Measurements from ENCODE around the gene VIPR1. TPM values are rescaled to one million over a fixed set of nuclear protein-coding genes. Genes with fewer than 3 reads are reported as not detected.

Gene VIPR1
- total and polyA plus RNA-seq, 4 experiments from 2014 or later, result 23.1 to 104 (median 62.0) TPM

DNA sequence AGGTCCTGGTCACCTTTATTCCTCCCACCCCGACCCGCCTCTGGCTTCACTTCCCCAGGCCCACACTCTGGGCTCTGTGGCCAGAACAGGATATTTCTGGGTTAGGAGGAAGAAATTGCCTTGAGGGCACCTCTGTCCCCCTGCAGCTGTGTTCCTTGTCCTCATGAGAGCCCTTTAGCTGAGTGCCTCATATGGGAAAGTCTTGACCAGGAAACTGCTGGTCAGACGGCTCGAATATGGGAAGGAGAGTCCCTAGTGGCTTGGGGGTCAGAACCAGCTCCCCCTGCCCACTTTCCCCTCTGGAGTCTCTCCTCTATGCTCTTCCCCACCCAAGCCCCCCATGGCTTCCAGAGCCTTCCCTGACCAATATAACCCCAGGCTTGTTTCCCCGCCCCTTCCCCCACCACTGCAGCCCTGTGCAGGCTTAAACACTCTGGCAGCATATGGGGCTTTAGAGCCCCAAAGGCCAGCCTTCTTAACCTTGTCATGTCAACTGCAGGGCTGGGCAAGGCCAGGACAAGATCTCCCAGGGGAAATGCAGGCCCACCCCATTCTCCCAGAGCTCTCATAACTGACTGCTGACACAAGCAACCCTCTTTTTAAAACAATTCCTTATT, 42.9 kb downstream of the VIPR1 start:
- no peak for DNase-seq
- Mint-ChIP-seq H3K4me1 (peaks cover 4 to 23% (median 10%) of the 10 kb centered on the region in 4 donors), H3K36me3 (peaks cover 14 to 28% of the 10 kb centered on the region in 2 donors), H3K27me3 (no peaks in the 10 kb centered on the region), H3K27ac (peak overlapping the region in 1 of 7 donors; percentile 34), H3K9me3 (no peaks in the 10 kb centered on the region), H3K4me3 (no peak overlapping the region)
- no peak overlapping the region for H3K27ac ChIP-seq (ENCODE audit: low read depth, low read length)
- peaks cover under 1% of the 10 kb centered on the region for H3K4me1 ChIP-seq (ENCODE audit: insufficient read depth, low read length)
- no peaks in the 10 kb centered on the region for H3K27me3 ChIP-seq (ENCODE audit: insufficient read depth, low read length)
- POLR2A ChIA-PET (ENCODE audit: partially characterized antibody), result interaction anchor here (0.5 to 2.2 kb wide), 2 partner anchors 24 to 43 kb away, joined by 3 to 11 read pairs; partner anchors contain the start of gene VIPR1
- H3K9me3 ChIP-seq (ENCODE audit: control insufficient read depth in 1 of 2, low read length in 2 of 2), result no peaks in the 10 kb centered on the region
- no peak overlapping the region for H3K4me3 ChIP-seq (ENCODE audit: low read length in 2 of 2)
- CTCF ChIA-PET (ENCODE audit: partially characterized antibody), result interaction anchor here (0.9 to 50.4 kb wide), 6 partner anchors 2 to 202 kb away, joined by 3 to 1823 read pairs (median 6); partner anchors contain the start of gene VIPR1
- H3K36me3 ChIP-seq (ENCODE audit: insufficient read depth, low read length), result no peaks in the 10 kb centered on the region
- intact Hi-C loops (cut with micrococcal nuclease), result no loop called here

DNA sequence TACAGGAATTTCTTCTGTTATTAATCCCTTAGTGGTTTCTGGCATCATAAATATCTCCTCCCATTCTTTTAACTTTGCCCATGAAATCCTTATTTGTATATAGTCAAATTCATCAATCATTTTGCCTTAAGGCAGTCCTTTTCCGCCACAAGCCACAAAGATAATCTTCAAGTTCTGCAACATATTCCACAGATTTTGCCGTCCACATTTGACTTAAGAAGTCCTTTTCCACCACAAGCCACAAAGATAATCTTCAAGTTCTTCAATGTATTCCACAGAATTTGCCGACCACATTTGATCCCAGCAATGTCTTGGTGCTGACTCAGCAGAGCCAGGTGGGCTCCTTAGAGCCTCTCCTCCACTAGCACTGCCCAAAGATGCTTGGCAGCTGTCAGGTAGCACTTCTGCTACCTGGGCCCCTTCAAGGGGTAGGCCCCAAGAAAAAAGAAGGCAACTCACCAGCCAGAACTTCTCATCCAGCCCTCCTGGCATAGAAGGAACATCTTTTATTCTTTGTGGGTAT, 44.3 kb downstream of the VIPR1 start:
- no peak overlapping the region for H3K27ac ChIP-seq (ENCODE audit: low read depth, low read length)
- no peak overlapping the region for H3K4me3 Mint-ChIP-seq
- H3K9me3 ChIP-seq (ENCODE audit: control insufficient read depth in 1 of 2, low read length in 2 of 2), result no peaks in the 10 kb centered on the region
- intact Hi-C loops (cut with micrococcal nuclease), result loop anchor here (1.0 kb wide), 1 partner anchor 10 kb away; no protein-coding TSS in a partner anchor
- ChIA-PET CTCF (ENCODE audit: partially characterized antibody) (interaction anchor here (1.0 to 50.4 kb wide), 10 partner anchors 3 to 356 kb away, joined by 3 to 1823 read pairs (median 4); partner anchors contain the start of genes SEC22C, SS18L2 and VIPR1), POLR2A (ENCODE audit: partially characterized antibody) (interaction anchor here (0.6 to 3.6 kb wide), 3 partner anchors 10 to 45 kb away, joined by 3 to 28 read pairs (median 11); partner anchors contain the start of gene VIPR1)
- H3K36me3 Mint-ChIP-seq, result peaks cover 20 to 33% of the 10 kb centered on the region in 2 donors
- H3K4me3 ChIP-seq (ENCODE audit: low read length in 2 of 2), result no peak overlapping the region
- H3K36me3 ChIP-seq (ENCODE audit: insufficient read depth, low read length), result peaks cover 1% of the 10 kb centered on the region
- no peaks in the 10 kb centered on the region for H3K4me1 ChIP-seq (ENCODE audit: insufficient read depth, low read length)
- peaks cover 4 to 26% (median 12%) of the 10 kb centered on the region in 4 donors for H3K4me1 Mint-ChIP-seq
- H3K9me3 Mint-ChIP-seq, result no peaks in the 10 kb centered on the region
- peak overlapping the region in 2 of 7 donors; percentile 7 to 35 for H3K27ac Mint-ChIP-seq
- no peaks in the 10 kb centered on the region for H3K27me3 Mint-ChIP-seq
- no peak for DNase-seq
- H3K27me3 ChIP-seq (ENCODE audit: insufficient read depth, low read length), result no peaks in the 10 kb centered on the region

DNA sequence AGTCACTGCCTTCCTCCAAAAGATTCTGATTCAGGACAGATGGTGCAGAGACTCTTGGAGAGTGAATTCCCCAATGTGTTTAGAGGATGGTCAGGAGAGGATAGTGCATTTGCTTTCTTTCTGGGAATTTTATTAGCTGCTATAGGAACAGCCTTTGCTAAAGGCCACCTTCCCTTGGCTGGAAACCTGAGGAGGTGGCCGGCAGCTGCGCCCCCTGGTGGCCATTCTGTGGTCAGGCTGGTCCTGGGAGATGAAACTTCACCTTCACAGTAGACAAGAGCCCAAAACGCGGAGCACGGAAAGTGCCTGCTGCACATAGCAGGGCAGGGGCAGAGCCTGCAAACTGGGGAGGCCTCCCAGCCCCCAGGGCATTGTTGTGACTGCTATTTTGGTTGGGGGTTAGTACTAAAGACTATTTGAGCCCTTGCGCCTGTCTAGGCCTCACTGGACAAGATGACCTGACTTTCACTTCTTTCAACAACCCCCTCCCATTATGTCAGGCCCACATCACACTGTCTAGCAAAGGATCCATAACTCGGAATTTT, 45.0 kb downstream of the VIPR1 start:
- CTCF ChIA-PET (ENCODE audit: partially characterized antibody), result interaction anchor here (1.0 to 50.4 kb wide), 10 partner anchors 4 to 356 kb away, joined by 3 to 1823 read pairs (median 7); partner anchors contain the start of genes SEC22C, SS18L2 and VIPR1
- peak overlapping the region in 4 of 7 donors; percentile 13 to 70 (median 44) for H3K27ac Mint-ChIP-seq
- H3K27me3 Mint-ChIP-seq, result no peaks in the 10 kb centered on the region
- H3K36me3 ChIP-seq (ENCODE audit: insufficient read depth, low read length), result peaks cover 8% of the 10 kb centered on the region
- peak; percentile 57 to 68 (median 59) for DNase-seq
- POLR2A ChIA-PET (ENCODE audit: partially characterized antibody), result interaction anchor here (0.6 to 3.6 kb wide), 4 partner anchors 9 to 53 kb away, joined by 3 to 28 read pairs (median 8); partner anchors contain the start of genes NKTR and VIPR1
- no peak overlapping the region for H3K4me3 Mint-ChIP-seq
- no peak overlapping the region for H3K27ac ChIP-seq (ENCODE audit: low read depth, low read length)
- no peak overlapping the region for H3K4me3 ChIP-seq (ENCODE audit: low read length in 2 of 2)
- intact Hi-C loops (cut with micrococcal nuclease), result loop anchor here (1.0 kb wide), 1 partner anchor 9 kb away; no protein-coding TSS in a partner anchor
- no peaks in the 10 kb centered on the region for H3K9me3 Mint-ChIP-seq
- H3K4me1 Mint-ChIP-seq, result peaks cover 4 to 26% (median 12%) of the 10 kb centered on the region in 4 donors
- H3K27me3 ChIP-seq (ENCODE audit: insufficient read depth, low read length), result no peaks in the 10 kb centered on the region
- H3K4me1 ChIP-seq (ENCODE audit: insufficient read depth, low read length), result no peaks in the 10 kb centered on the region
- peaks cover 20 to 37% of the 10 kb centered on the region in 2 donors for H3K36me3 Mint-ChIP-seq
- H3K9me3 ChIP-seq (ENCODE audit: control insufficient read depth in 1 of 2, low read length in 2 of 2), result no peaks in the 10 kb centered on the region

DNA sequence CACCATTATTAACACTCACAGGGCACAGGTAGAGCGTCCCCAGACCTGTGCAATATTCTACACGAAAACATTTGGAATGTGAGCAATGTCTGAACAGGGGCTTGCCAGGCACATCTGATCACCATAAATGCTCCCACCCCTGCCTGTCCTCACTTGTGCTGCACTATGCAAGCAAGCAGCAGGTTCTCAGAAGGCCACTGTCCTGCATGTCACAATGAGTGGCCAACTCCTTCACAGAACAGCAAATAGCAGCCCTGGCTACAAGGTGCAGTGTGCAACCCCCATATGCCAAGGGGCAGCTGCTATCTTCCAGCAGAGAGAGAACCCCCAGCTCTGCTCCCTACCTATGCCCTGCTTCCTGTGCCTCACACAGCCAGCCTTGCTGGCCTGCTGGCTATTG, 46.7 kb downstream of the VIPR1 start:
- peaks cover 5% of the 10 kb centered on the region for H3K4me1 ChIP-seq (ENCODE audit: insufficient read depth, low read length)
- CTCF ChIA-PET (ENCODE audit: partially characterized antibody), result interaction anchor here (0.8 to 50.4 kb wide), 7 partner anchors 5 to 301 kb away, joined by 3 to 1823 read pairs (median 11); partner anchors contain the start of gene VIPR1
- H3K4me1 Mint-ChIP-seq, result peaks cover 12 to 40% (median 23%) of the 10 kb centered on the region in 4 donors
- no peak overlapping the region for H3K27ac ChIP-seq (ENCODE audit: low read depth, low read length)
- H3K4me3 ChIP-seq (ENCODE audit: low read length in 2 of 2), result no peak overlapping the region
- intact Hi-C loops (cut with micrococcal nuclease), result no loop called here
- H3K27me3 Mint-ChIP-seq, result no peaks in the 10 kb centered on the region
- H3K27me3 ChIP-seq (ENCODE audit: insufficient read depth, low read length), result no peaks in the 10 kb centered on the region
- POLR2A ChIA-PET (ENCODE audit: partially characterized antibody), result interaction anchor here (0.9 to 3.6 kb wide), 3 partner anchors 8 to 47 kb away, joined by 4 to 28 read pairs (median 11); partner anchors contain the start of gene VIPR1
- H3K4me3 Mint-ChIP-seq, result no peak overlapping the region
- peaks cover 30 to 47% of the 10 kb centered on the region in 2 donors for H3K36me3 Mint-ChIP-seq
- H3K36me3 ChIP-seq (ENCODE audit: insufficient read depth, low read length), result peaks cover 23% of the 10 kb centered on the region
- peak overlapping the region in 2 of 7 donors; percentile 41 to 60 for H3K27ac Mint-ChIP-seq
- H3K9me3 Mint-ChIP-seq, result no peaks in the 10 kb centered on the region
- no peak for DNase-seq
- no peaks in the 10 kb centered on the region for H3K9me3 ChIP-seq (ENCODE audit: control insufficient read depth in 1 of 2, low read length in 2 of 2)

DNA sequence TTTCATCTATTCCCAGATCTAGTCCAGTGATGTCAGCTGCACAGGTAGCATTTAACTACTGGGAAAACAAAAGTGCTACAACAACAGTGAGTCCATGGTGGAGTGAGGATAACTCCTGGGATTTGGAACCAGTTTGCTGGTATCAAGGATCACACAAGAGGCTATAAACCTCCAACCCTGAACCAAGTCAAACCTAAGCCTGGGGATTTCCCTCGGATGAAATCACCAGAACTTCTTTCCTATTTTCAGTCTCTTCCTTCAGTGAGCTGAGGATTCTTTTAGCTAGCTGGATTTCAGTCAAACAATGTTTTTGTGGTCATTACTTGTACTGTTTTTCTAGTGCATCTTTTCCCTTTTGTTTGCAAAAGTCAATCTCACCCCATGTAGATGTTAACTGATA, 47.8 kb downstream of the VIPR1 start:
- POLR2A ChIA-PET (ENCODE audit: partially characterized antibody), result interaction anchor here (0.9 to 3.6 kb wide), 4 partner anchors 13 to 48 kb away, joined by 3 to 28 read pairs (median 4); partner anchors contain the start of gene VIPR1
- Histone ChIP-seq H3K4me1 (ENCODE audit: insufficient read depth, low read length) (peaks cover 16% of the 10 kb centered on the region), H3K9me3 (ENCODE audit: control insufficient read depth in 1 of 2, low read length in 2 of 2) (no peaks in the 10 kb centered on the region), H3K27me3 (ENCODE audit: insufficient read depth, low read length) (no peaks in the 10 kb centered on the region), H3K4me3 (ENCODE audit: low read length in 2 of 2) (no peak overlapping the region), H3K27ac (ENCODE audit: low read depth, low read length) (no peak overlapping the region), H3K36me3 (ENCODE audit: insufficient read depth, low read length) (peaks cover 23% of the 10 kb centered on the region)
- no peak for DNase-seq
- intact Hi-C loops (cut with micrococcal nuclease), result loop anchor here (10.0 kb wide), 1 partner anchor 655 kb away; no protein-coding TSS in a partner anchor
- Mint-ChIP-seq H3K9me3 (no peaks in the 10 kb centered on the region), H3K27me3 (no peaks in the 10 kb centered on the region), H3K4me1 (peaks cover 12 to 49% (median 28%) of the 10 kb centered on the region in 4 donors), H3K27ac (peak overlapping the region in 4 of 7 donors; percentile 12 to 81 (median 58)), H3K36me3 (peaks cover 30 to 50% of the 10 kb centered on the region in 2 donors), H3K4me3 (peak overlapping the region in 3 of 8 donors; percentile 4 to 40 (median 24))
- CTCF ChIA-PET (ENCODE audit: partially characterized antibody), result interaction anchor here (0.7 to 50.4 kb wide), 5 partner anchors 6 to 302 kb away, joined by 3 to 1823 read pairs (median 14); partner anchors contain the start of gene VIPR1

DNA sequence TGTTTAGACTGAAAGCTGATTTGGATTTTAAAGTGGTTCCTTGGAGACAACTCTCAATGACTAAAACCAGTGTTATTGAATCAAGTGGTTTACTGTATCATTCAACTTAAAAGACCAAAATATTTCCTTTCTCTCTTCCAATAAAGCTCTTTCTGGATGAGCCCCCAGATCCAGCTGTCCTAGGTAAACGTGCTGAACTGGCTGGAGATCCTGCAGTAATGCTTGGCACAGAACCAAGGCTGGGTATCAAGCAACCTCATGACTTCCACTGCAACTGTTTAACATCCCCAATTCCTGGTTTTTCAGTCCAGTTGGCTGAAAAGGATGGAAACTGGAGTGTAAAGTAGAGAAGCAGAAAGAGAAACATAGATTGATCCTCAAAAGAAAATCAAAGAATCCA, 50.4 kb downstream of the VIPR1 start:
- H3K27ac ChIP-seq (ENCODE audit: low read depth, low read length), result no peak overlapping the region
- Mint-ChIP-seq H3K27me3 (no peaks in the 10 kb centered on the region), H3K4me1 (peaks cover 29 to 69% (median 49%) of the 10 kb centered on the region in 4 donors), H3K27ac (peak overlapping the region in 5 of 7 donors; percentile 41 to 96 (median 91)), H3K9me3 (no peaks in the 10 kb centered on the region), H3K36me3 (peaks cover 45 to 55% of the 10 kb centered on the region in 2 donors), H3K4me3 (peak overlapping the region in 1 of 8 donors; percentile 39)
- no peaks in the 10 kb centered on the region for H3K9me3 ChIP-seq (ENCODE audit: control insufficient read depth in 1 of 2, low read length in 2 of 2)
- CTCF ChIA-PET (ENCODE audit: partially characterized antibody), result interaction anchor here (0.8 to 40.6 kb wide), 3 partner anchors 20 to 111 kb away, joined by 3 to 1823 read pairs (median 3); partner anchors contain the start of gene VIPR1
- H3K36me3 ChIP-seq (ENCODE audit: insufficient read depth, low read length), result peaks cover 23% of the 10 kb centered on the region
- H3K4me1 ChIP-seq (ENCODE audit: insufficient read depth, low read length), result peaks cover 42% of the 10 kb centered on the region
- H3K27me3 ChIP-seq (ENCODE audit: insufficient read depth, low read length), result no peaks in the 10 kb centered on the region
- intact Hi-C loops (cut with micrococcal nuclease), result loop anchor here (10.0 kb wide), 1 partner anchor 658 kb away; no protein-coding TSS in a partner anchor
- H3K4me3 ChIP-seq (ENCODE audit: low read length in 2 of 2), result no peak overlapping the region
- DNase-seq, result no peak
- POLR2A ChIA-PET (ENCODE audit: partially characterized antibody), result interaction anchor here (3.1 kb wide), 1 partner anchor 51 kb away, joined by 16 read pairs; the partner anchor contains the start of gene VIPR1
